Brain microvascular endothelial cell (primary cell): ENCODE results near the gene CDKN2D.

Experiments
- DNase-seq: peaks from one replicate; pipeline ENCODE4 v3.0.0-alpha.2; 2020
- H3K27ac ChIP-seq: fragments of 250-450 bp; sonication (Bioruptor Pico); 2 replicates; pipeline ENCODE4 v1.5.1; 2020; ENCODE audit warnings: mild to moderate bottlenecking, moderate library complexity
- H3K27me3 ChIP-seq: fragments of 250-450 bp; sonication (Bioruptor Pico); replicated peaks from 2 replicates; pipeline ENCODE4 v1.5.1; 2020; ENCODE audit warnings: mild to moderate bottlenecking
- H3K36me3 ChIP-seq: fragments of 250-450 bp; sonication (Bioruptor Pico); replicated peaks from 2 replicates; pipeline ENCODE4 v1.5.1; 2020; ENCODE audit warnings: mild to moderate bottlenecking
- H3K4me3 ChIP-seq: 2 replicates; pipeline ENCODE4 v1.5.1; 2011; ENCODE audit warnings: low read depth, mild to moderate bottlenecking, control low read depth, low read length, moderate library complexity
- CTCF ChIP-seq: IDR thresholded peaks from 2 replicates; pipeline ENCODE4 v1.5.1; 2011; ENCODE audit warnings: low read depth, mild to moderate bottlenecking, moderate library complexity, low read length, control low read depth, inconsistent platforms; ENCODE audit errors: missing control alignments
- in situ Hi-C: cut with HindIII; loops from 2 replicates; pipeline ENCODE4 v1.10.0; 2017; ENCODE audit warnings: low sequenced_read_pairs, low pct_ligation_motif_present

Gene CDKN2D

GRCh38 chr19:10557603-10558197 is 11.1 kb downstream of the CDKN2D start:
- no peaks in the 10 kb centered on the region for H3K27me3 ChIP-seq
- H3K27ac ChIP-seq: no peak overlapping the region
- no peak for TF ChIP-seq CTCF
- DNase-seq: no peak
- H3K36me3 ChIP-seq: peaks cover 70% of the 10 kb centered on the region
- no peak overlapping the region for H3K4me3 ChIP-seq
- in situ Hi-C loops: no loop called here

GRCh38 chr19:10555610-10555973 is 13.2 kb downstream of the CDKN2D start:
- DNase-seq: no peak
- H3K4me3 ChIP-seq: no peak overlapping the region
- H3K27me3 ChIP-seq: no peaks in the 10 kb centered on the region
- no peak overlapping the region for H3K27ac ChIP-seq
- in situ Hi-C loops: no loop called here
- H3K36me3 ChIP-seq: peaks cover 71% of the 10 kb centered on the region
- TF ChIP-seq CTCF: no peak

GRCh38 chr19:10554760-10555609 is 13.8 kb downstream of the CDKN2D start:
- no peak for DNase-seq
- no peaks in the 10 kb centered on the region for H3K27me3 ChIP-seq
- in situ Hi-C loops: no loop called here
- peaks cover 67% of the 10 kb centered on the region for H3K36me3 ChIP-seq
- peak; percentile 41 for TF ChIP-seq CTCF
- no peak overlapping the region for H3K27ac ChIP-seq
- no peak overlapping the region for H3K4me3 ChIP-seq

GRCh38 chr19:10553943-10554381 is 14.8 kb downstream of the CDKN2D start:
- in situ Hi-C loops: no loop called here
- H3K27me3 ChIP-seq: no peaks in the 10 kb centered on the region
- H3K27ac ChIP-seq: no peak overlapping the region
- peaks cover 62% of the 10 kb centered on the region for H3K36me3 ChIP-seq
- no peak for DNase-seq
- H3K4me3 ChIP-seq: no peak overlapping the region
- TF ChIP-seq CTCF: no peak

GRCh38 chr19:10553087-10553667 is 15.6 kb downstream of the CDKN2D start:
- Histone ChIP-seq H3K27me3 (no peaks in the 10 kb centered on the region), H3K4me3 (no peak overlapping the region), H3K36me3 (peaks cover 61% of the 10 kb centered on the region), H3K27ac (no peak overlapping the region)
- in situ Hi-C loops: no loop called here
- DNase-seq: no peak
- TF ChIP-seq CTCF: no peak
